ENCODE measurements around the gene GPR150.

Gene GPR150

DNA sequence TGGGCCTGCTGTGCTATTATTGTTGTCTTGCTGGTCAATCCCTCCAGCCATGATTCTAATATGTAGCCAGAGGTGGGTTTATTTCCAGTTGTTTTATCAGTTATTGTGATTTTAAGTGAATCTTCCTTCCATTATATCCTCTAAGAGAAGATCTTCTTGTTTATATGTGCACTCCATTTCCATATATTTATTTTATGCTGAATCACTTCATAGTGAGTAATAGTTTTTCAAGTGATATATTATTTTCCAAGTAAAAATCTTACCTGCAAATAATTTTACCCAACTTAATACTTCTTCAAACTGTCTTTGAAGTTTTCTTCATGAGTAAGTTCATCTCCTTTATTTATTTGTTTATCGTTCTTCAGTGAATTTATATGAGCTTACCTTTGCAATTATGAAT lies 13.5 kb upstream of the GPR150 start:
- Histone ChIP-seq H3K9ac (no peak overlapping the region), H2AFZ (no peak overlapping the region), H3K4me1 (peaks cover 7% of the 10 kb centered on the region), H3K27me3 (ENCODE audit: control insufficient read depth, insufficient read depth, low read length) (no peaks in the 10 kb centered on the region), H3K36me3 (ENCODE audit: control insufficient read depth, insufficient read depth, low read length) (no peaks in the 10 kb centered on the region), H3K4me3 (ENCODE audit: low read depth, low read length) (no peak overlapping the region), H3K4me2 (ENCODE audit: low read length) (no peak overlapping the region), H3K79me2 (no peaks in the 10 kb centered on the region), H3K9me3 (ENCODE audit: control insufficient read depth, low read length) (no peaks in the 10 kb centered on the region), H3K27ac (no peak overlapping the region)
- TF ChIP-seq, protein P1, sequence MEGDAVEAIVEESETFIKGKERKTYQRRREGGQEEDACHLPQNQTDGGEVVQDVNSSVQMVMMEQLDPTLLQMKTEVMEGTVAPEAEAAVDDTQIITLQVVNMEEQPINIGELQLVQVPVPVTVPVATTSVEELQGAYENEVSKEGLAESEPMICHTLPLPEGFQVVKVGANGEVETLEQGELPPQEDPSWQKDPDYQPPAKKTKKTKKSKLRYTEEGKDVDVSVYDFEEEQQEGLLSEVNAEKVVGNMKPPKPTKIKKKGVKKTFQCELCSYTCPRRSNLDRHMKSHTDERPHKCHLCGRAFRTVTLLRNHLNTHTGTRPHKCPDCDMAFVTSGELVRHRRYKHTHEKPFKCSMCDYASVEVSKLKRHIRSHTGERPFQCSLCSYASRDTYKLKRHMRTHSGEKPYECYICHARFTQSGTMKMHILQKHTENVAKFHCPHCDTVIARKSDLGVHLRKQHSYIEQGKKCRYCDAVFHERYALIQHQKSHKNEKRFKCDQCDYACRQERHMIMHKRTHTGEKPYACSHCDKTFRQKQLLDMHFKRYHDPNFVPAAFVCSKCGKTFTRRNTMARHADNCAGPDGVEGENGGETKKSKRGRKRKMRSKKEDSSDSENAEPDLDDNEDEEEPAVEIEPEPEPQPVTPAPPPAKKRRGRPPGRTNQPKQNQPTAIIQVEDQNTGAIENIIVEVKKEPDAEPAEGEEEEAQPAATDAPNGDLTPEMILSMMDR (IDR thresholded peaks at IDR 0.05): no peak

DNA sequence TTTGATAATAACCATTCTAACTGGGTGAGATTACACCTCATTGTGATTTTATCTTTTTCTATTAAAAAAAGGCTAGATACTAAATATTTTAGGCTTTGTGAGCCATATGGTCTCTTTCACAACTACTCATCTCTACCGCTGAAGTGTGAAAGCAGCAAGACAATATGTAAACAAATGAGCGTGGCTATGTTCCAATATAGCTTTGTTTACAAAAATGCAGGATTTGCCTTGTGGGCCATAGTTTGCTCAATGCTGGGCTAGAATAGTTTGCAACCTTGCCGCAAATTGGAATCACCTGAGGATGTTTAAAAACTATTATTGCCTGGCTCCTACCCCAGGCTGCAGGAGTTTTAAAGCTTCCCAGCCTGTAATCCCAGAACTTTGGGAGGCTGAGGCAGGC lies 10.2 kb upstream of the GPR150 start:
- no peak overlapping the region for H3K4me2 ChIP-seq (ENCODE audit: low read length)

DNA sequence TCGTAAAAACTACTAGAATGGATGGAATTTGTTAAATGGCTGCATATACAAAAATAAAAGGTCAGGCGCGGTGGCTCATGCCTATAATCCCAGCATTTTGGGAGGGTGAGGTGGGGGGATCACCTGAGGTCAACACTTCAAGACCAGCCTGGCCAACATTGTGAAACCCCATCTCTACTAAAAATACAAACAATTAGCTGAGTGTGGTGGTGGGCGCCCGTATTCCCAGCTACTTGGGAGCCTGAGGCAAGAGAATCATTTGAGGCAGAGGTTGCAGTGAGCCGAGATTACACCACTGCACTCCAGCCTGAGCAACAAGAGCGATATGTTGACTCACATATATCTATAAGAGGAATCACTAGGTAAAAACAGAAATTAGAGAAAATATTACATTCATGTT lies 9.3 kb upstream of the GPR150 start:
- no peak overlapping the region for H3K27ac ChIP-seq
- H3K4me3 ChIP-seq (ENCODE audit: low read depth, low read length): no peak overlapping the region
- H3K27me3 ChIP-seq (ENCODE audit: control insufficient read depth, insufficient read depth, low read length): no peaks in the 10 kb centered on the region
- no peaks in the 10 kb centered on the region for H3K36me3 ChIP-seq (ENCODE audit: control insufficient read depth, insufficient read depth, low read length)
- no peak overlapping the region for H3K9ac ChIP-seq
- H2AFZ ChIP-seq: no peak overlapping the region
- H3K4me1 ChIP-seq: no peaks in the 10 kb centered on the region
- H3K9me3 ChIP-seq (ENCODE audit: control insufficient read depth, low read length): no peaks in the 10 kb centered on the region
- TF ChIP-seq, protein P1 (IDR thresholded peaks at IDR 0.05): no peak
- H3K79me2 ChIP-seq: no peaks in the 10 kb centered on the region
- H3K4me2 ChIP-seq (ENCODE audit: low read length): no peak overlapping the region

More for the DNA sequence above, 10.2 kb upstream of the GPR150 start:
- H3K27me3 ChIP-seq (ENCODE audit: control insufficient read depth, insufficient read depth, low read length): no peaks in the 10 kb centered on the region
- no peak overlapping the region for H3K27ac ChIP-seq
- H3K9me3 ChIP-seq (ENCODE audit: control insufficient read depth, low read length): no peaks in the 10 kb centered on the region
- H2AFZ ChIP-seq: peak overlapping the region; percentile 3
- no peaks in the 10 kb centered on the region for H3K79me2 ChIP-seq
- H3K36me3 ChIP-seq (ENCODE audit: control insufficient read depth, insufficient read depth, low read length): no peaks in the 10 kb centered on the region
- no peak overlapping the region for H3K4me3 ChIP-seq (ENCODE audit: low read depth, low read length)
- no peak overlapping the region for H3K9ac ChIP-seq
- no peaks in the 10 kb centered on the region for H3K4me1 ChIP-seq
- TF ChIP-seq, protein P1 (IDR thresholded peaks at IDR 0.05): no peak

DNA sequence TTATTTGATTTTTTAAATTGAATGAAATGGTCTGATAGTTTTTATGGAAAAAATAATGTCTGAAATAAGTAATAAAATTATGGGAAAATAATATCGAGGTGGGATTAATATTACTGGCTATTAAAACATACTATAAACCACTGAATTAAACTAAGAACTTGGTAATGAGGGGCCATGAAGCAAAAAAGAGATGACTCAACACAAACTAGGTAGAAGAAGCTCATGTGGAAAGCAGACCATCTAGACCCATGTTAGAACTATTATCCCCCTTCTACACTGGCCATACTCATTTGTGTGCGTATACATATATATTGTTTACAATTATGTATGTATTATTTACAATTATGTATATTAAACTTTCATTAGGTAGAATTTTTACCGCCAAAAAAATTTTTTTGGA lies 8.5 kb upstream of the GPR150 start:
- Histone ChIP-seq H3K4me3 (ENCODE audit: low read depth, low read length) (no peak overlapping the region), H3K27me3 (ENCODE audit: control insufficient read depth, insufficient read depth, low read length) (no peaks in the 10 kb centered on the region), H2AFZ (no peak overlapping the region), H3K9ac (no peak overlapping the region), H3K4me2 (ENCODE audit: low read length) (no peak overlapping the region), H3K36me3 (ENCODE audit: control insufficient read depth, insufficient read depth, low read length) (no peaks in the 10 kb centered on the region), H3K9me3 (ENCODE audit: control insufficient read depth, low read length) (no peaks in the 10 kb centered on the region), H3K79me2 (no peaks in the 10 kb centered on the region), H3K27ac (no peak overlapping the region), H3K4me1 (no peaks in the 10 kb centered on the region)
- TF ChIP-seq, protein P1 (IDR thresholded peaks at IDR 0.05): no peak

- Histone ChIP-seq H3K79me2 (no peaks in the 10 kb centered on the region), H3K4me2 (ENCODE audit: low read length) (no peak overlapping the region)
Observed at GRCh38 chr5:95613514-95613913, 6.4 kb upstream of the GPR150 start.

More at GRCh38 chr5:95613514-95613913, 6.4 kb upstream of the GPR150 start:
- Histone ChIP-seq H3K4me1 (peaks cover 2% of the 10 kb centered on the region), H3K9ac (no peak overlapping the region), H3K27me3 (ENCODE audit: control insufficient read depth, insufficient read depth, low read length) (no peaks in the 10 kb centered on the region), H3K9me3 (ENCODE audit: control insufficient read depth, low read length) (no peaks in the 10 kb centered on the region), H3K4me3 (ENCODE audit: low read depth, low read length) (no peak overlapping the region), H2AFZ (no peak overlapping the region), H3K27ac (no peak overlapping the region), H3K36me3 (ENCODE audit: control insufficient read depth, insufficient read depth, low read length) (no peaks in the 10 kb centered on the region)
- TF ChIP-seq, protein P1 (IDR thresholded peaks at IDR 0.05): no peak
